ENCODE data around the gene C3orf52.

GRCh38 chr3:112124907-112125607 lies 38.9 kb downstream of the C3orf52 start:
- no peak for TF ChIP-seq EZH2phosphoT487 (IDR thresholded peaks at IDR 0.05; ENCODE audit: borderline replicate concordance)
- TF ChIP-seq, protein P1, sequence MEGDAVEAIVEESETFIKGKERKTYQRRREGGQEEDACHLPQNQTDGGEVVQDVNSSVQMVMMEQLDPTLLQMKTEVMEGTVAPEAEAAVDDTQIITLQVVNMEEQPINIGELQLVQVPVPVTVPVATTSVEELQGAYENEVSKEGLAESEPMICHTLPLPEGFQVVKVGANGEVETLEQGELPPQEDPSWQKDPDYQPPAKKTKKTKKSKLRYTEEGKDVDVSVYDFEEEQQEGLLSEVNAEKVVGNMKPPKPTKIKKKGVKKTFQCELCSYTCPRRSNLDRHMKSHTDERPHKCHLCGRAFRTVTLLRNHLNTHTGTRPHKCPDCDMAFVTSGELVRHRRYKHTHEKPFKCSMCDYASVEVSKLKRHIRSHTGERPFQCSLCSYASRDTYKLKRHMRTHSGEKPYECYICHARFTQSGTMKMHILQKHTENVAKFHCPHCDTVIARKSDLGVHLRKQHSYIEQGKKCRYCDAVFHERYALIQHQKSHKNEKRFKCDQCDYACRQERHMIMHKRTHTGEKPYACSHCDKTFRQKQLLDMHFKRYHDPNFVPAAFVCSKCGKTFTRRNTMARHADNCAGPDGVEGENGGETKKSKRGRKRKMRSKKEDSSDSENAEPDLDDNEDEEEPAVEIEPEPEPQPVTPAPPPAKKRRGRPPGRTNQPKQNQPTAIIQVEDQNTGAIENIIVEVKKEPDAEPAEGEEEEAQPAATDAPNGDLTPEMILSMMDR (conservative IDR thresholded peaks at IDR 0.05; ENCODE audit: low read length): no peak
